Liver (tissue), 3 donors: ENCODE data around the gene SF3B6.
A peak's percentile ranks its signal among the peaks of the same experiment; 100 is the strongest.

Experiments used
- CTCF ChIP-seq: fragments of 150-350 bp; IDR thresholded peaks from 2 replicates; pipeline ENCODE4 v1.5.1; 2017; ENCODE audit warnings: improper control_type of control experiment, low read depth, low read length; ENCODE audit not compliant: missing input control
- GABPA ChIP-seq, 2 donors: IDR thresholded peaks in 1 of 2; conservative IDR thresholded peaks in 1 of 2; 2 replicates each; pipeline ENCODE4 v1.6.1; 2016; ENCODE audit warnings: antibody characterized with exemption in 2 of 2, mild to moderate bottlenecking in 1 of 2, moderate library complexity in 1 of 2
- JUND ChIP-seq, 2 donors: IDR thresholded peaks; 2 replicates each; pipeline ENCODE4 v1.6.1; 2016; ENCODE audit warnings: antibody characterized with exemption in 2 of 2
- RAD21 ChIP-seq, 2 donors: IDR thresholded peaks; 2 replicates each; pipeline ENCODE4 v1.6.1; 2016; ENCODE audit warnings: antibody characterized with exemption in 2 of 2, mild to moderate bottlenecking in 2 of 2
- REST ChIP-seq: IDR thresholded peaks from 2 replicates; pipeline ENCODE4 v1.6.1; 2016; ENCODE audit warnings: antibody characterized with exemption, mild to moderate bottlenecking
- SP1 ChIP-seq: IDR thresholded peaks from 2 replicates; pipeline ENCODE4 v1.6.1; 2018; ENCODE audit warnings: antibody characterized with exemption, mild to moderate bottlenecking
- TAF1 ChIP-seq: conservative IDR thresholded peaks from 2 replicates; pipeline ENCODE4 v1.6.1; 2016; ENCODE audit warnings: antibody characterized with exemption, mild to moderate bottlenecking
- ZBTB33 ChIP-seq: IDR thresholded peaks from 2 replicates; pipeline ENCODE4 v1.6.1; 2016; ENCODE audit warnings: antibody characterized with exemption
- donor health status: healthy.
- donor health status: healthy.

- TF ChIP-seq CTCF, result no peak
- TF ChIP-seq REST, result no peak
- TF ChIP-seq RAD21 (IDR thresholded peaks at IDR 0.05), result no peak
- TF ChIP-seq GABPA (IDR thresholded peaks at IDR 0.05 in 1 of 2, conservative IDR thresholded peaks at IDR 0.05 in 1 of 2), result no peak
- TF ChIP-seq JUND (IDR thresholded peaks at IDR 0.05), result no peak
- TF ChIP-seq ZBTB33, result no peak
- no peak for TF ChIP-seq TAF1
- peak; percentile 10 for TF ChIP-seq SP1
Measured at GRCh38 chr2:24045511-24046508, 30.3 kb downstream of the SF3B6 start.
